Endodermal cell (in vitro differentiated cells): ENCODE data around the gene ZFYVE19. TPM values are rescaled to one million over a fixed set of nuclear protein-coding genes. Genes with fewer than 3 reads are reported as not detected.
A peak's percentile ranks its signal among the peaks of the same experiment; 100 is the strongest.
"Not testable (repeated sequence)": the region's sequence is repeated elsewhere in the genome, so short reads cannot be mapped to it uniquely, and the experiment has no call there.

Source experiments
- DNase-seq: peaks from one replicate; pipeline ENCODE4 v3.0.0-alpha.2; 2017
- H3K27ac ChIP-seq: 2 replicates; pipeline ENCODE4 v1.5.1; 2013; ENCODE audit warnings: mild to moderate bottlenecking, low read depth, low read length, moderate library complexity
- H3K27me3 ChIP-seq: 2 replicates; pipeline ENCODE4 v1.6.1; 2013; ENCODE audit warnings: mild to moderate bottlenecking, low read length, moderate library complexity; ENCODE audit not compliant: insufficient read depth, control insufficient read depth, poor library complexity, severe bottlenecking
- H3K36me3 ChIP-seq: 2 replicates; pipeline ENCODE4 v1.7.0; 2013; ENCODE audit warnings: mild to moderate bottlenecking, low read length, moderate library complexity; ENCODE audit not compliant: control insufficient read depth, insufficient read depth
- H3K4me1 ChIP-seq: one replicate; pipeline ENCODE4 v1.7.0; 2013; ENCODE audit warnings: low read length; ENCODE audit not compliant: control insufficient read depth, insufficient read depth
- H3K4me3 ChIP-seq: 2 replicates; pipeline ENCODE4 v1.5.1; 2013; ENCODE audit warnings: mild to moderate bottlenecking, low read length, moderate library complexity
- H3K9ac ChIP-seq: 2 replicates; pipeline ENCODE4 v1.6.1; 2013; ENCODE audit warnings: mild to moderate bottlenecking, low read length, moderate library complexity; ENCODE audit not compliant: poor library complexity, severe bottlenecking; ENCODE audit errors: extremely low read depth
- H3K9me3 ChIP-seq: 2 replicates; pipeline ENCODE4 v1.6.1; 2013; ENCODE audit warnings: mild to moderate bottlenecking, low read length, moderate library complexity; ENCODE audit not compliant: control insufficient read depth
- H3K27ac Mint-ChIP-seq: 2 replicates; pipeline ENCODE4 v1.8.0; 2020; ENCODE audit warnings: mixed read lengths
- H3K27me3 Mint-ChIP-seq: 2 replicates; pipeline ENCODE4 v1.8.0; 2021; ENCODE audit warnings: mild to moderate bottlenecking, mixed read lengths; ENCODE audit not compliant: insufficient read depth
- H3K36me3 Mint-ChIP-seq: 2 replicates; pipeline ENCODE4 v1.8.0; 2020; ENCODE audit warnings: low read depth, mixed read lengths
- H3K4me1 Mint-ChIP-seq: 2 replicates; pipeline ENCODE4 v1.8.0; 2020; ENCODE audit warnings: mixed read lengths
- H3K4me3 Mint-ChIP-seq: 2 replicates; pipeline ENCODE4 v1.8.0; 2020; ENCODE audit warnings: mild to moderate bottlenecking, moderate library complexity, mixed read lengths
- H3K9me3 Mint-ChIP-seq: 2 replicates; pipeline ENCODE4 v1.8.0; 2020; ENCODE audit warnings: mild to moderate bottlenecking, mixed read lengths
- CTCF ChIP-seq: fragments of 200-600 bp; sonication (generic); conservative IDR thresholded peaks from 2 replicates; pipeline ENCODE4 v1.5.0; 2021; ENCODE audit warnings: antibody characterized with exemption, mild to moderate bottlenecking
- WGBS, 2 experiments: methylation state at CpG; one replicate each; pipeline versions ENCODE4 v1.1.5 to v1.1.7; 2013; ENCODE audit warnings: missing lambda C conversion rate in 2 of 2, mixed read lengths in 1 of 2; ENCODE audit not compliant: insufficient coverage in 1 of 2, insufficient read length in 1 of 2; 5-methylcytosine and 5-hydroxymethylcytosine counted together
- total RNA-seq, 2 donors: library from RNA; stranded (reverse); fragmentation: NEBNext Ultra II Directional in 1 of 2; extraction: Animal tissue kit (Norgen Biotek cat#: 25700) in 1 of 2; gene quantifications; 2 replicates in 1 of 2; 3 replicates in 1 of 2; pipeline ENCODE4 v1.2.1, GENCODE V29; 2021

Gene ZFYVE19
- total RNA-seq, 2 donors from 2014 or later, result 15.6 to 15.9 TPM

- H3K4me1 Mint-ChIP-seq, result peaks cover 8% of the 10 kb centered on the region
- DNase-seq, result no peak
- no peak overlapping the region for H3K27ac ChIP-seq
- H3K9me3 ChIP-seq, result no peaks in the 10 kb centered on the region
- peaks cover 23% of the 10 kb centered on the region for H3K36me3 ChIP-seq
- H3K36me3 Mint-ChIP-seq, result peaks cover 31% of the 10 kb centered on the region
- H3K9me3 Mint-ChIP-seq, result no peaks in the 10 kb centered on the region
- 84 to 87% methylated on average over 4 to 10 of the region's 10 CpGs for WGBS, 2 experiments
- no peak for TF ChIP-seq CTCF
- H3K27me3 Mint-ChIP-seq, result no peaks in the 10 kb centered on the region
- H3K27me3 ChIP-seq, result no peaks in the 10 kb centered on the region
- H3K4me3 ChIP-seq, result no peak overlapping the region
- no peaks in the 10 kb centered on the region for H3K4me1 ChIP-seq
- no peak overlapping the region for H3K4me3 Mint-ChIP-seq
- peak overlapping the region; percentile 75 for H3K27ac Mint-ChIP-seq
- H3K9ac ChIP-seq, result no peak overlapping the region
Observed at GRCh38 chr15:40858706-40859105, 51.8 kb downstream of the ZFYVE19 start.

DNA sequence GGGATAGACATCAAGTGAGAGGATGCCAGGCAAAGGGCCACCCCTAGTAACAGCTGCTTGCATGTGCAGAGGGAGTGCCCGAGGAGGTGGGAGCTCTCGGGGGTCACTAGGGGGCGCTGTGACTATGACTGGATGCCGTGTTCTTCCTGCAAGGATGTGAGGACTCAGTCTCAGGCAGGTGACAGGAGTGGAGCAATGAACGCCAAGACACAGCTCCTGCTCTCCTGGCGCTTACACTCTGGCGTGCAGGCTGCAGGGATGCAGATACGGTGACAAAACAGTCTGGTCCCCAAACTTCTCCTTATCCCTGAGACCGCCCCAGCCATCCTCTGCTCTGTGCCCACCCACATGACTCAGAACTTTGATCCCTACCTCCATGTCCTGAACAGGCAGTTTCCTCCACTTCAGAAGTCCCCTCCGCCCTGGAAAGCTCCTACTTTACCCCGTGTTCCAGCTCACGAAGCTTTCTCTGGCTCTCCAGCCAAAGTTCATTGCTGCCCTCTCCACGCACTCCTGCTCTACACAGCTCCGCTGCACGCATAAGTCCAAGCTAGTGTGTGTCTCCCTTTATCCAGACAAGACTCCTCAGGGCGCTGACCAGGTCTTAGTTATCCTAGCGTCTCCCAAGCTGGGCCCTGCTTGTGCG is 52.4 kb downstream of the ZFYVE19 start:
- Mint-ChIP-seq H3K36me3 (peaks cover 27% of the 10 kb centered on the region), H3K9me3 (no peaks in the 10 kb centered on the region), H3K4me3 (no peak overlapping the region), H3K4me1 (peaks cover 8% of the 10 kb centered on the region), H3K27ac (peak overlapping the region; percentile 75), H3K27me3 (no peaks in the 10 kb centered on the region)
- Histone ChIP-seq H3K36me3 (peaks cover 20% of the 10 kb centered on the region), H3K27me3 (no peaks in the 10 kb centered on the region), H3K9ac (no peak overlapping the region), H3K27ac (no peak overlapping the region), H3K9me3 (no peaks in the 10 kb centered on the region), H3K4me1 (no peaks in the 10 kb centered on the region), H3K4me3 (no peak overlapping the region)
- DNase-seq, result peak; percentile 98
- peak; percentile 95 for TF ChIP-seq CTCF
- 53 to 63% methylated on average over 9 to 18 of the region's 18 CpGs for WGBS, 2 experiments

DNA sequence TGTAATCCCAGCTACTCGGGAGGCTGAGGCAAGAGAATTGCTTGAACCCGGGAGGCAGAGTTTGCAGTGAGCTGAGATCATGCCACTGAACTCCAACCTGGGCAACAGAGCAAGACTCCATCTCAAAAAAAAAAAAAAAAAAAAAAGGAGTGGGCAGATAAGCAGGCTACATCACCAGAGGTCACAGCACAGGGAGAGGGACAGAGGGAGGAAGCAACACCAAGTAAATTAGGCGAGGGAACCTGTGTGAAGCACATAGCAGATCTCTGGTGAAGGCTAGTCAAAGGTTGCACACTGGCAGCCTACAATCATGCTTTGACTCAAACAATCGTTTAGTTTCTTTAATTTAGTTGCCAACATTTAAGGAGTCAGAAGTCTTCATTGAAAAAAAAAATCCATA is 54.3 kb downstream of the ZFYVE19 start:
- WGBS, 2 experiments, result 89 to 95% methylated on average over 2 to 4 of the region's 4 CpGs
- not testable (repeated sequence) for H3K9ac ChIP-seq, H3K27ac Mint-ChIP-seq, H3K27ac ChIP-seq, H3K27me3 ChIP-seq, H3K9me3 Mint-ChIP-seq, DNase-seq, H3K9me3 ChIP-seq, H3K27me3 Mint-ChIP-seq, H3K4me1 Mint-ChIP-seq, H3K4me3 ChIP-seq, H3K4me3 Mint-ChIP-seq, H3K36me3 ChIP-seq, H3K4me1 ChIP-seq
- peaks cover 20% of the 10 kb centered on the region for H3K36me3 Mint-ChIP-seq
